Chondrocyte (in vitro differentiated cells): Measurements from ENCODE around the gene ITSN1. TPM values are rescaled to one million over a fixed set of nuclear protein-coding genes. Genes with fewer than 3 reads are reported as not detected.
A peak's percentile ranks its signal among the peaks of the same experiment; 100 is the strongest.

Experiments
- DNase-seq: peaks from one replicate; pipeline ENCODE4 v3.0.0; 2021; ENCODE audit warnings: mixed read lengths, low spot score
- H3K27ac Mint-ChIP-seq: one replicate; pipeline ENCODE4 v1.8.0; 2021; ENCODE audit warnings: mild to moderate bottlenecking, moderate library complexity, mixed read lengths; ENCODE audit not compliant: unreplicated experiment
- H3K27me3 Mint-ChIP-seq: 2 replicates; pipeline ENCODE4 v1.8.0; 2021; ENCODE audit warnings: low read depth, mixed read lengths
- H3K36me3 Mint-ChIP-seq: 2 replicates; pipeline ENCODE4 v1.8.0; 2021; ENCODE audit warnings: low read depth, mixed read lengths
- H3K4me1 Mint-ChIP-seq: 2 replicates; pipeline ENCODE4 v1.8.0; 2021; ENCODE audit warnings: low read depth, mild to moderate bottlenecking, mixed read lengths
- H3K4me3 Mint-ChIP-seq: one replicate; pipeline ENCODE4 v1.8.0; 2021; ENCODE audit warnings: mild to moderate bottlenecking, moderate library complexity, mixed read lengths; ENCODE audit not compliant: unreplicated experiment
- H3K9me3 Mint-ChIP-seq: 2 replicates; pipeline ENCODE4 v1.8.0; 2021; ENCODE audit warnings: low read depth, mixed read lengths
- total RNA-seq: library from RNA; stranded (reverse); gene quantifications from 3 replicates; pipeline ENCODE4 v1.2.1, GENCODE V29; 2021
- TF ChIP-seq, protein P1 (sequence below): fragments of 200-600 bp; sonication (generic); IDR thresholded peaks from 2 replicates; pipeline ENCODE4 v1.5.0; 2021; ENCODE audit warnings: antibody characterized with exemption, mild to moderate bottlenecking, moderate library complexity

The ITSN1 gene
- total RNA-seq, 1 donor from 2014 or later: 29.8 TPM

- peaks cover 13% of the 10 kb centered on the region for H3K36me3 Mint-ChIP-seq
- no peak overlapping the region for H3K27ac Mint-ChIP-seq
- H3K4me3 Mint-ChIP-seq: no peak overlapping the region
- TF ChIP-seq, protein P1, sequence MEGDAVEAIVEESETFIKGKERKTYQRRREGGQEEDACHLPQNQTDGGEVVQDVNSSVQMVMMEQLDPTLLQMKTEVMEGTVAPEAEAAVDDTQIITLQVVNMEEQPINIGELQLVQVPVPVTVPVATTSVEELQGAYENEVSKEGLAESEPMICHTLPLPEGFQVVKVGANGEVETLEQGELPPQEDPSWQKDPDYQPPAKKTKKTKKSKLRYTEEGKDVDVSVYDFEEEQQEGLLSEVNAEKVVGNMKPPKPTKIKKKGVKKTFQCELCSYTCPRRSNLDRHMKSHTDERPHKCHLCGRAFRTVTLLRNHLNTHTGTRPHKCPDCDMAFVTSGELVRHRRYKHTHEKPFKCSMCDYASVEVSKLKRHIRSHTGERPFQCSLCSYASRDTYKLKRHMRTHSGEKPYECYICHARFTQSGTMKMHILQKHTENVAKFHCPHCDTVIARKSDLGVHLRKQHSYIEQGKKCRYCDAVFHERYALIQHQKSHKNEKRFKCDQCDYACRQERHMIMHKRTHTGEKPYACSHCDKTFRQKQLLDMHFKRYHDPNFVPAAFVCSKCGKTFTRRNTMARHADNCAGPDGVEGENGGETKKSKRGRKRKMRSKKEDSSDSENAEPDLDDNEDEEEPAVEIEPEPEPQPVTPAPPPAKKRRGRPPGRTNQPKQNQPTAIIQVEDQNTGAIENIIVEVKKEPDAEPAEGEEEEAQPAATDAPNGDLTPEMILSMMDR: no peak
- no peak for DNase-seq
- peaks cover 19% of the 10 kb centered on the region for H3K4me1 Mint-ChIP-seq
- H3K9me3 Mint-ChIP-seq: peaks cover 10% of the 10 kb centered on the region
- no peaks in the 10 kb centered on the region for H3K27me3 Mint-ChIP-seq
Measured at GRCh38 chr21:33751533-33751932, 109.2 kb downstream of the ITSN1 start.

GRCh38 chr21:33752260-33752659 lies 110.0 kb downstream of the ITSN1 start:
- peaks cover 5% of the 10 kb centered on the region for H3K9me3 Mint-ChIP-seq
- H3K36me3 Mint-ChIP-seq: peaks cover 11% of the 10 kb centered on the region
- DNase-seq: no peak
- H3K27me3 Mint-ChIP-seq: no peaks in the 10 kb centered on the region
- H3K27ac Mint-ChIP-seq: peak overlapping the region; percentile 41
- H3K4me3 Mint-ChIP-seq: no peak overlapping the region
- peaks cover 19% of the 10 kb centered on the region for H3K4me1 Mint-ChIP-seq
- TF ChIP-seq, protein P1: no peak

DNA sequence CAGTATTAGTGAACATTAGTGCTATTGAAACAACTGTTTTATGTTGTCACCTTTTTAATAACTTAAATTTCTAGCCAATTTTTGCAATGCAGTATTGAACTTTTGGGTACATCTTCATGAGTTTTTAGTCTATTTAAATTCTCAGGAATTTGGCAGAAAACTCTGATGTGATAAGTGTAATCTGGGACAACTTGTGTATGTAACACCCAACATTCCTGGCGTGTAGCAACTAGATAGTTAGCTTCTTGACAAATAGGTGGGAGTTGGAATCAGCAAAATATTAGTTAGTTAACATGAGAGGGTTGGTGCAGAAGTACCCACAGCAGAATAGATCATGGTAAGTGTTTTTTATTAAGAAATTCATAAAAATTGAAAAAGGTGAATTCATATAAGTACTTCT lies 111.6 kb downstream of the ITSN1 start:
- DNase-seq: no peak
- Mint-ChIP-seq H3K27ac (no peak overlapping the region), H3K4me1 (peaks cover 19% of the 10 kb centered on the region), H3K36me3 (peaks cover 6% of the 10 kb centered on the region), H3K4me3 (no peak overlapping the region), H3K9me3 (no peaks in the 10 kb centered on the region), H3K27me3 (no peaks in the 10 kb centered on the region)
- TF ChIP-seq, protein P1: no peak

DNA sequence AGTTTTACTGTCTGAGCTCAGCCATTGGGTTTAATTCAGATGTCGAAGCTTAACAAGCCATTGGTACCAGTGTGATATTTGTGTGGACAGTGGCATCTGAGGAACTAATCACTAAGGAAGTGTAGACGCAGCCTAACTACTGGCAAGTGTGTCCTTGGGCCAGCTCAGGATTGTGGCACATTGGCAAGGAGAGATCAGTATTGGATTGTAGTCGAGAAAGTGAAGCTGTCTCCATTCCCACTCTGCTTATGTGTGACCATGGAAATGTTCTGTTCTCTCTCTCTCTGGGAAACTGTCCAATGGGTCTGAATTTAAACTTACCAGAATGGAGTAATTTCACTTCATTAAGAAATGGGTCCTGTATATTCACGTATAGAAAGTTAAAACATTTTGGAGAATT lies 112.2 kb downstream of the ITSN1 start:
- H3K27me3 Mint-ChIP-seq: no peaks in the 10 kb centered on the region
- TF ChIP-seq, protein P1: no peak
- peaks cover 22% of the 10 kb centered on the region for H3K4me1 Mint-ChIP-seq
- H3K36me3 Mint-ChIP-seq: peaks cover 6% of the 10 kb centered on the region
- no peaks in the 10 kb centered on the region for H3K9me3 Mint-ChIP-seq
- no peak overlapping the region for H3K27ac Mint-ChIP-seq
- H3K4me3 Mint-ChIP-seq: no peak overlapping the region
- no peak for DNase-seq

DNA sequence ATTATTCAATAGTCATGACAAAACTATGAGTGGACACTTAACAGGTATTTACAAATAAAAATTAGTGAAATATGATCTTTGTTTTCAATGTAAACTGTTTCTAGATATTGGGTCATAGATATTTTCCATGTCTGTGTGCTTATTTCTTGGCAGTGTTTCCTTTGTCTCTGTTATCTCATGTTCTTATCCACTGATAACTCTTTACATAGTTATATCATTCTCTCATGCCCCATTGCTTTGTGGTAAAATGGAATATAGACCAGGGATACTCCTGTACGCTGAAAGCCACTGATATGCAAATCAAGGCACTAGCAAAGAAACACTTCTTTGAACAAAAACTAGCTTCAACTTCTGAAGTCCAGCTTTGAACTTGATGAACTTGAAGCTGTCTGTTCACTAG lies 113.1 kb downstream of the ITSN1 start:
- H3K27ac Mint-ChIP-seq: no peak overlapping the region
- H3K4me3 Mint-ChIP-seq: no peak overlapping the region
- peaks cover 21% of the 10 kb centered on the region for H3K4me1 Mint-ChIP-seq
- H3K27me3 Mint-ChIP-seq: no peaks in the 10 kb centered on the region
- peaks cover 6% of the 10 kb centered on the region for H3K36me3 Mint-ChIP-seq
- TF ChIP-seq, protein P1: no peak
- H3K9me3 Mint-ChIP-seq: no peaks in the 10 kb centered on the region
- no peak for DNase-seq
